Thyroid gland (tissue), 4 donors: ENCODE measurements around the gene SLC25A3. TPM values are rescaled to one million over a fixed set of nuclear protein-coding genes. Genes with fewer than 3 reads are reported as not detected.
"Not testable (repeated sequence)": the region's sequence is repeated elsewhere in the genome, so short reads cannot be mapped to it uniquely, and the experiment has no call there.

ENCODE experiments used
- DNase-seq, 2 donors: peaks; one replicate each; pipeline ENCODE4 v3.0.0-alpha.2; 2019
- H3K27ac ChIP-seq, 3 donors: fragments of 200-600 bp; sonication (generic); 1 replicate in 2 of 3; 2 replicates in 1 of 3; pipeline ENCODE4 v1.5.1; 2016 to 2019; ENCODE audit warnings: mild to moderate bottlenecking in 1 of 3, moderate library complexity in 1 of 3
- H3K27me3 ChIP-seq: fragments of 200-600 bp; sonication (generic); one replicate; pipeline ENCODE4 v1.5.1; 2019
- H3K36me3 ChIP-seq, 2 donors: fragments of 200-600 bp; sonication (generic); one replicate each; pipeline ENCODE4 v1.5.1; 2016 to 2019
- H3K4me1 ChIP-seq, 2 donors: fragments of 200-600 bp; sonication (generic); one replicate each; pipeline ENCODE4 v1.5.1; 2017 to 2019
- H3K4me3 ChIP-seq, 3 donors: fragments of 200-600 bp; sonication (generic); replicated peaks in 1 of 3; 1 replicate in 2 of 3; 2 replicates in 1 of 3; pipeline ENCODE4 v1.5.1; 2016; ENCODE audit warnings: mild to moderate bottlenecking in 1 of 3
- H3K9me3 ChIP-seq: fragments of 200-600 bp; sonication (generic); one replicate; pipeline ENCODE4 v1.5.1; 2017
- CTCF ChIP-seq, 6 experiments: fragments of 200-600 bp in 3 of 6; fragments of 450-650 bp in 3 of 6; sonication (generic) in 3 of 6; IDR thresholded peaks; one replicate each; pipeline ENCODE4 v1.5.1; 2016 to 2019; ENCODE audit warnings: antibody characterized with exemption in 6 of 6, mild to moderate bottlenecking in 2 of 6, inconsistent platforms in 1 of 6, moderate library complexity in 1 of 6
- POLR2A ChIP-seq, 2 donors: fragments of 450-650 bp; IDR thresholded peaks; one replicate each; pipeline ENCODE4 v1.6.1; 2017; ENCODE audit warnings: antibody characterized with exemption in 2 of 2, mild to moderate bottlenecking in 2 of 2, moderate library complexity in 1 of 2
- WGBS, 2 donors: methylation state at CpG; one replicate each; pipeline ENCODE4 v1.1.5; 2017; 5-methylcytosine and 5-hydroxymethylcytosine counted together
- intact Hi-C: fragments of 100-400 bp; cut with DNase I; formaldehyde crosslinking; loops from one replicate; pipeline ENCODE4 v1.15.1; 2023
- total RNA-seq, 4 donors: library from RNA; depleted of rRNA; stranded (reverse); fragments of >200 nt; gene quantifications; one replicate each; pipeline ENCODE4 v1.2.3, GENCODE V29; 2016

The SLC25A3 gene
- total RNA-seq, 4 donors from 2014 or later = 439 to 713 (median 472) TPM

GRCh38 chr12:98638009-98638408, 44.5 kb downstream of the SLC25A3 start:
- TF ChIP-seq CTCF (IDR thresholded peaks at IDR 0.05) (no peak), POLR2A (IDR thresholded peaks at IDR 0.05) (no peak)
- Histone ChIP-seq H3K9me3 (no peaks in the 10 kb centered on the region), H3K27ac (no peak overlapping the region), H3K4me3 (no peak overlapping the region), H3K36me3 (no peaks in the 10 kb centered on the region), H3K4me1 (peaks cover 0 to 8% of the 10 kb centered on the region in 2 donors), H3K27me3 (no peaks in the 10 kb centered on the region)
- intact Hi-C loops = no loop called here
- WGBS, 2 donors = 97% methylated on average over 2 of the region's 2 CpGs
- DNase-seq = no peak

GRCh38 chr12:98639491-98639890, 46.0 kb downstream of the SLC25A3 start:
- intact Hi-C loops = no loop called here
- Histone ChIP-seq H3K27ac (no peak overlapping the region), H3K36me3 (no peaks in the 10 kb centered on the region), H3K9me3 (no peaks in the 10 kb centered on the region), H3K4me3 (no peak overlapping the region), H3K27me3 (no peaks in the 10 kb centered on the region), H3K4me1 (peaks cover 5 to 8% of the 10 kb centered on the region in 2 donors)
- no peak for TF ChIP-seq POLR2A (IDR thresholded peaks at IDR 0.05)
- TF ChIP-seq CTCF (IDR thresholded peaks at IDR 0.05) = no peak
- 89 to 91% methylated on average over 3 of the region's 3 CpGs for WGBS, 2 donors
- DNase-seq = no peak

GRCh38 chr12:98642801-98643200, 49.3 kb downstream of the SLC25A3 start:
- intact Hi-C loops = loop anchor here (5.0 kb wide), 1 partner anchor 50 kb away; the partner anchor contains the start of gene SLC25A3
- WGBS, 2 donors = 91 to 95% methylated on average over 5 of the region's 5 CpGs
- H3K4me3 ChIP-seq = not testable (repeated sequence)

GRCh38 chr12:98644433-98644711, 50.9 kb downstream of the SLC25A3 start:
- no peak for DNase-seq
- no peaks in the 10 kb centered on the region for H3K36me3 ChIP-seq
- H3K9me3 ChIP-seq = no peaks in the 10 kb centered on the region
- TF ChIP-seq CTCF (IDR thresholded peaks at IDR 0.05) = no peak
- TF ChIP-seq POLR2A (IDR thresholded peaks at IDR 0.05) = no peak
- H3K27ac ChIP-seq = peak overlapping the region in 2 of 3 donors; percentile 79 to 80
- H3K4me1 ChIP-seq = peaks cover 9 to 14% of the 10 kb centered on the region in 2 donors
- WGBS, 2 donors = 0 to 1% methylated on average over 10 to 20 of the region's 20 CpGs
- H3K27me3 ChIP-seq = no peaks in the 10 kb centered on the region
- H3K4me3 ChIP-seq = peak overlapping the region; percentile 45 to 94 (median 59)
- intact Hi-C loops = loop anchor here (5.0 kb wide), 1 partner anchor 52 kb away; the partner anchor contains the start of gene SLC25A3

More at GRCh38 chr12:98642801-98643200, 49.3 kb downstream of the SLC25A3 start:
- H3K9me3 ChIP-seq, H3K36me3 ChIP-seq, H3K27ac ChIP-seq, H3K27me3 ChIP-seq, DNase-seq: not testable (repeated sequence)
- peaks cover 9 to 14% of the 10 kb centered on the region in 2 donors for H3K4me1 ChIP-seq

GRCh38 chr12:98644712-98645571, 51.5 kb downstream of the SLC25A3 start, which contains the start of the genes APAF1 and IKBIP:
TSS of gene APAF1 (plus strand) at chr12:98645290. CDS start at chr12:98648360, 3,070 bp downstream.
TSS of gene IKBIP (minus strand) at chr12:98644788. CDS start at chr12:98644701, 87 bp downstream.
- H3K36me3 ChIP-seq = no peaks in the 10 kb centered on the region
- intact Hi-C loops = loop anchor here (5.0 kb wide), 1 partner anchor 53 kb away; the partner anchor contains the start of gene SLC25A3
- 0 to 1% methylated on average over 16 to 25 of the region's 91 CpGs for WGBS, 2 donors

More at GRCh38 chr12:98644712-98645571, 51.5 kb downstream of the SLC25A3 start, which contains the start of the genes APAF1 and IKBIP:
- Histone ChIP-seq H3K27ac (peak within 1 kb of the TSS; percentile 50 to 80 (median 79)), H3K4me1 (peaks cover 9 to 14% of the 10 kb centered on the region in 2 donors), H3K4me3 (peak within 1 kb of the TSS; percentile 81 to 96 (median 94)), H3K27me3 (no peaks in the 10 kb centered on the region), H3K9me3 (no peaks in the 10 kb centered on the region)
- DNase-seq = peak; percentile 98 to 99
- TF ChIP-seq POLR2A (IDR thresholded peaks at IDR 0.05) = peak in 1 of 2 donors; percentile 88
- no peak for TF ChIP-seq CTCF (IDR thresholded peaks at IDR 0.05)
